Measurements from ENCODE around the gene CFAP20. TPM values are rescaled to one million over a fixed set of nuclear protein-coding genes. Genes with fewer than 3 reads are reported as not detected.
"Not testable (repeated sequence)": the region's sequence is repeated elsewhere in the genome, so short reads cannot be mapped to it uniquely, and the experiment has no call there.

CFAP20 gene
- total RNA-seq, 1 donor from 2014 or later: 34.8 TPM

DNA sequence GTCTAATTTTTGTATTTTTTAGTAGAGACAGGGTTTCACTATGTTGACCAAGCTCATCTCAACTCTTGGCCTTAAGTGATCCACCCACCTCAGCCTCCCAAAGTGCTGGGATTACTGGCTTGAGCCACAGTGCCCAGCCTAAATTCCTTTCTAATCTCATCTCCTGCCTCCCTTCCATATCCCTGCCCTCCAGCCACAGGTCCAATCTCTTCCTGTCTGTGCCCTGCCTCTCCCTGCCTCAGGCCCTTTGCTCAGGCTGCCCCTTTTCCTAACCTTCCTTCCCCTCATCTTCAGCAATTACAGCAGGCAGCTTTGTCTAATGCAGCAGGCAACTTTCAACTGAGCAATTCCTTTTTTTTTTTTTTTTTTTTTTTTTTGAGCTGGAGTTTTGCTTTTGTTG lies 46.8 kb downstream of the CFAP20 start:
- intact Hi-C loops (cut with DNase I): loop anchor here (5.0 kb wide), 1 partner anchor 35 kb away; no protein-coding TSS in a partner anchor
- ATAC-seq: no peak
- no peak for DNase-seq (ENCODE audit: missing footprints)

DNA sequence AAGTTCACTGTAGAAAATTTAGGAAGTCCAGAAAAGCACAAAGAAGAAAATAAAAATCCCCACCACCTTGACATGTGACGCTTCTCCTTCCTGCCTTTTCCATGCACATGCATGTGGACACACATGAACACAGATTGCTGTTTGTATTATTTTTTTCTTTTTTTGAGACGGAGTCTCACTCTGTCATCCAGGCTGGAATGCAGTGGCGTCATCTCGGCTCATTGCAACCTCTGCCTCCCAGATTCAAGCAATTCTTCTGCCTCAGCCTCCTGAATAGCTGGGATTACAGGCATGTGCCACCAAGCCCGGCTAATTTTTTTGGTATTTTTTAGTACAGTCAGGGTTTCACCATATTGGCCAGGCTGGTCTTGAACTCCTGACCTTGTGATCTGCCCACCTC lies 48.5 kb downstream of the CFAP20 start:
- not testable (repeated sequence) for DNase-seq (ENCODE audit: missing footprints)

DNA sequence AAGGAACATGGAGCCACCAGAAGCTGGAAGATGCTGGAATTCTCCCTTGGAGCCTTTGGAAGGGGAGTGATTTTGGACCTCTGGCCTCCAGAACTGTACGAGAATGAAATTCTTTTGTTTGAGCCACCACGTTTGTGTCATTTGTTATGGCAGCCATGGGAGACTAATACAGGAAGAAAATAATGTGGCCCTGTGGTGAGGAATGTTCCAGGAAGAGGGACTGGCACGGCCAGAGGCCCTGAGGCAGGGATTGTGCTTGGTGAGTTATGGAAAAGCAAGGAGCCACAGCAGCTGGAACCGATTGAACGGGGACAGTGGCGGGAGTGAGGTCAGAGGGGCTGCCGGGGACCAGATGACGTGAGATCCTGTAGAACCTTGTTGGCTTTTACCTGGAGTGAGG lies 51.4 kb downstream of the CFAP20 start:
- DNase-seq (ENCODE audit: missing footprints) (no peak), ATAC-seq (no peak)
- intact Hi-C loops (cut with DNase I): no loop called here

More for the DNA sequence above, 48.5 kb downstream of the CFAP20 start:
- intact Hi-C loops (cut with DNase I): loop anchor here (5.0 kb wide), 1 partner anchor 33 kb away; no protein-coding TSS in a partner anchor
- not testable (repeated sequence) for ATAC-seq

DNA sequence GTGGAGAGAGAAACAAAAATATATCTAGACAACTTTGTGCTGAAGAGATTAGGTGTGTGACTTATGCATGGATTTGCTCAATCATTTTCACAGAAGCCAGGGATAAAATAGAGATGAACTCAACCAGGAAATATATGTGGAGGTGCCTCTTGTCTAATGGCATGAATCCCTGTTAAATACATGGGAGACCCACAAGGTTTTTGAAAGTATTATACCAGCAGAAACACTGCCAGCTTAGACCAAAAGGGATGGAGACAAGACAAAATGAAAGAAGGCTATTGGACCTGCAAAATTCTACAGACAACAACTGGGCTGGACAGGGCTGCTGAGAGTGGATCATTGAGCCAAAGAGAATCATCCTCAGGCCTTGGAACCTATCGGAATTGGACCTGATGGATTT lies 52.7 kb downstream of the CFAP20 start:
- ATAC-seq: no peak
- DNase-seq (ENCODE audit: missing footprints): no peak
- intact Hi-C loops (cut with DNase I): no loop called here

DNA sequence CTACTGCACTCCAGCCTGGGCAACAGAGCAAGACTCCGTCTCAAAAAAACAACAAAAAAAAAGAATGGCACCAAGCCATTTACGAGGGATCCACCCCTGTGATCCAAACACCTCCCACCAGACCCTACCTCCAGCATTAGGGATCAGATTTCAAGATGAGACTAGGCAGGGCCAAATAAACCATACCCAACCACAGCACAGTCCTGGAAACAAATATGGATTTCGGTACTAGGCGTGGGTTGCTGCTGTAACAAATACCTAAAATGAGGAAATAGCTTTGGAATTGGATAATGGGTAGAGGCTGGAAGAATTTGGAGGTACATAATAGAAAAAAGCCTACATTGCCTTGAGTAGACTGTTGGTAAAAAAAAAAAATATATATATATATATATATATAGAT lies 54.5 kb downstream of the CFAP20 start:
- intact Hi-C loops (cut with DNase I): no loop called here
- DNase-seq (ENCODE audit: missing footprints) (no peak), ATAC-seq (no peak)

DNA sequence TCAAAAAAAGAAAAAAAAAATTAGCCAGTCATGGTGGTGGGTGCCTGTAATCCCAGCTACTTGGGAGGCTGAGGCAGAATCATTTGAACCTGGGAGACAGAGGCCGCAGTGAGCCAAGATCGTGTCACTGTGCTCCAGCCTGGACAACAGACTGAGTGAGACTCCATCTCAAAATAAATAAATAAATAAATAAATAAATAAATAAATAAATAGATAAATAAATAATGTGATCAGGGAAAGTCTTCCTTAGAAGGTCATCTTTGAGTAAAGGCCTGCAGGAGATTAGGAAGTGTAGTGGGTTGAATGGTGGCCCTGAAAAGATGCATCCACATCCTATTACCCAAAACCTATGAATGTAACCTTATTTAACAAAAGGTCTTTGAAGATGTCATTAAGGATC lies 56.1 kb downstream of the CFAP20 start:
- intact Hi-C loops (cut with DNase I); DNase-seq (ENCODE audit: missing footprints); ATAC-seq: not testable (repeated sequence)

DNA sequence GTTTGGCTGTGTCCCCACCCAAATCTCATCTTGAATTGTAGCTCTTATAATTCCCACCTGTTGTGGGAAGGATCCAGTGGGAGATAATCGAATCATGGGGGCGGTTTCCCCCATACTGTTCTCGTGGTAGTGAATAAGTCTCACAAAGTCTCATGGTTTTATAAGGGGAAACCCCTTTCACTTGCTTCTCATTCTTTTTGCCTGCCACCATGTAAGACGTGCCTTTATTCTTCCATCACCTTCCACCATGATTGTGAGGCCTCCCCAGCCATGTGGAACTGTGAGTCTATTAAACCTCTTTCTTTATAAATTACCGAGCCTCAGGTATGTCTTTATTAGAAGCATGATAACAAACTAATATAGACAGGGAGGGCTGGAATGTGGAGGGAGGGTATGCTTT lies 57.0 kb downstream of the CFAP20 start:
- DNase-seq (ENCODE audit: missing footprints); intact Hi-C loops (cut with DNase I); ATAC-seq: not testable (repeated sequence)

DNA sequence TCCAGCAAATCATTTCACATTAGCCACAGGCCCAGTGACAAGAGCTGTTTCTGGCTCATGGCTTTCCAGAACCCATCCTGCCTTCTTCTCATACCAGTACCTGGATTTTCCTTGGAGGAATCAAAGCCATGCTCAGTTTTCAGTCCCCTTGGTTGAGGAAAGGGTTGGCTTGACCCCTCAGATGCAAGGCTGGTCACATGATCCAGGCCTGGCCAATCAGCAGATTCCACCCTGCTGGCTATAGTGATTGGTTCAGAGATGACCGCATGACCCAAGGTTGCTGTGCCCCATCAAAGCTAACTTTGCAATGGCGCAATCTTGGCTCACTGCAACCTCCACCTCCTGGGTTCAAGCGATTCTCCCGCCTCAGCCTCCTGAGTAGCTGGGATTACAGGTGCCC lies 58.6 kb downstream of the CFAP20 start:
- intact Hi-C loops (cut with DNase I): no loop called here
- ATAC-seq (no peak), DNase-seq (ENCODE audit: missing footprints) (no peak)

Other genes with a start within 250 kb of the CFAP20 start
- not detected for gene CNGB1, start 158.3 kb downstream of the CFAP20 start, total RNA-seq
- gene ZNF319, start 128.7 kb downstream of the CFAP20 start, total RNA-seq: 7.0 TPM
- gene USB1, start 128.0 kb downstream of the CFAP20 start, total RNA-seq: 36.2 TPM
- 70.3 TPM for gene MMP15, start 103.6 kb downstream of the CFAP20 start, total RNA-seq
- gene CSNK2A2, start 68.7 kb upstream of the CFAP20 start, total RNA-seq: 29.7 TPM
- gene PRSS54, start 165.6 kb upstream of the CFAP20 start, total RNA-seq: not detected

Measured in Right ventricle myocardium inferior (tissue), 1 donor.